WTC11 (cell line): ENCODE results near the gene CYYR1. TPM values are rescaled to one million over a fixed set of nuclear protein-coding genes. Genes with fewer than 3 reads are reported as not detected.

ENCODE experiments used
- ATAC-seq: fragments of 200-7000 bp; cut with Tn5 transposase; 2 replicates; pipeline ENCODE4 v1.10.0; 2021; ENCODE audit warnings: mild to moderate bottlenecking, moderate library complexity
- CTCF ChIA-PET: fragments of 300-600 bp; sonication (Branson Sonifier 250); formaldehyde crosslinking; loops from one replicate; lab custom pipeline; 2021; ENCODE audit warnings: antibody characterized with exemption; lab: Charles Lee
- POLR2A ChIA-PET: fragments of 350-600 bp; sonication (Branson Sonifier 250); formaldehyde crosslinking; loops from one replicate; lab custom pipeline; 2021; ENCODE audit warnings: antibody characterized with exemption; lab: Charles Lee
- DNase-seq: peaks from one replicate; pipeline ENCODE4 v3.0.0; 2021; ENCODE audit warnings: low spot score
- H3K27ac Mint-ChIP-seq: 2 replicates; pipeline ENCODE4 v1.8.0; 2021; ENCODE audit warnings: mixed read lengths
- H3K27me3 Mint-ChIP-seq: 2 replicates; pipeline ENCODE4 v1.8.0; 2021; ENCODE audit warnings: low read depth, mild to moderate bottlenecking, moderate library complexity, mixed read lengths
- H3K36me3 Mint-ChIP-seq: 2 replicates; pipeline ENCODE4 v1.8.0; 2021; ENCODE audit warnings: mixed read lengths
- H3K4me1 Mint-ChIP-seq: 2 replicates; pipeline ENCODE4 v1.8.0; 2022; ENCODE audit warnings: mixed read lengths
- H3K4me3 Mint-ChIP-seq: 2 replicates; pipeline ENCODE4 v1.8.0; 2021; ENCODE audit warnings: mild to moderate bottlenecking, moderate library complexity, mixed read lengths
- H3K9me3 Mint-ChIP-seq: 2 replicates; pipeline ENCODE4 v1.8.0; 2021; ENCODE audit warnings: mixed read lengths
- EMX1 ChIP-seq: fragments of 250-450 bp; sonication (Bioruptor Pico); IDR thresholded peaks from 2 replicates; pipeline ENCODE4 v1.8.0; 2021; ENCODE audit warnings: mild to moderate bottlenecking
- GRHL2 ChIP-seq: fragments of 250-450 bp; sonication (Bioruptor Pico); IDR thresholded peaks from 2 replicates; pipeline ENCODE4 v1.8.0; 2022; ENCODE audit warnings: mild to moderate bottlenecking, moderate library complexity; ENCODE audit not compliant: insufficient replicate concordance, severe bottlenecking
- KAT7 ChIP-seq: sonication (generic); formaldehyde crosslinking; IDR thresholded peaks from 2 replicates; pipeline ENCODE4 v1.8.1; 2023; ENCODE audit warnings: missing genetic modification reagents, mild to moderate bottlenecking, borderline replicate concordance
- NFATC4 ChIP-seq: fragments of 250-450 bp; sonication (Bioruptor Pico); IDR thresholded peaks from 2 replicates; pipeline ENCODE4 v1.9.0; 2021; ENCODE audit warnings: mild to moderate bottlenecking
- NR3C1 ChIP-seq: sonication (generic); formaldehyde crosslinking; conservative IDR thresholded peaks from 2 replicates; pipeline ENCODE4 v1.8.1; 2023; ENCODE audit warnings: low read depth, mild to moderate bottlenecking, missing genetic modification reagents
- SOX15 ChIP-seq: fragments of 250-450 bp; sonication (Bioruptor Pico); IDR thresholded peaks from 2 replicates; pipeline ENCODE4 v1.9.0; 2021; ENCODE audit warnings: mild to moderate bottlenecking
- ZNF263 ChIP-seq: sonication (generic); formaldehyde crosslinking; IDR thresholded peaks from 2 replicates; pipeline ENCODE4 v1.8.1; 2022; ENCODE audit warnings: low read depth, mild to moderate bottlenecking, moderate library complexity, missing genetic modification reagents
- total RNA-seq: library from RNA; stranded (reverse); gene quantifications from 3 replicates; pipeline ENCODE4 v1.2.3, GENCODE V29; 2021
- TF ChIP-seq, protein P1 (sequence below): sonication (generic); formaldehyde crosslinking; IDR thresholded peaks from 2 replicates; pipeline ENCODE4 v1.8.1; 2023; ENCODE audit warnings: mild to moderate bottlenecking, missing genetic modification reagents, borderline replicate concordance
- TF ChIP-seq, protein P2 (sequence below): sonication (generic); formaldehyde crosslinking; conservative IDR thresholded peaks from 2 replicates; pipeline ENCODE4 v1.8.1; 2023; ENCODE audit warnings: mild to moderate bottlenecking, low read depth, missing genetic modification reagents, moderate library complexity
- TF ChIP-seq, protein P3 (sequence below): fragments of 250-450 bp; sonication (Bioruptor Pico); IDR thresholded peaks from 2 replicates; pipeline ENCODE4 v1.9.0; 2021; ENCODE audit warnings: mild to moderate bottlenecking, borderline replicate concordance
- TF ChIP-seq, protein P4 (sequence below): sonication (generic); formaldehyde crosslinking; IDR thresholded peaks from 2 replicates; pipeline ENCODE4 v1.8.0; 2023; ENCODE audit warnings: missing genetic modification reagents, mild to moderate bottlenecking, borderline replicate concordance
- TF ChIP-seq, protein P5 (sequence below): fragments of 250-450 bp; sonication (Bioruptor Pico); conservative IDR thresholded peaks from 2 replicates; pipeline ENCODE4 v1.9.0; 2021; ENCODE audit warnings: mild to moderate bottlenecking

Gene CYYR1
- total RNA-seq, 1 experiment from 2014 or later: 29.3 TPM

DNA sequence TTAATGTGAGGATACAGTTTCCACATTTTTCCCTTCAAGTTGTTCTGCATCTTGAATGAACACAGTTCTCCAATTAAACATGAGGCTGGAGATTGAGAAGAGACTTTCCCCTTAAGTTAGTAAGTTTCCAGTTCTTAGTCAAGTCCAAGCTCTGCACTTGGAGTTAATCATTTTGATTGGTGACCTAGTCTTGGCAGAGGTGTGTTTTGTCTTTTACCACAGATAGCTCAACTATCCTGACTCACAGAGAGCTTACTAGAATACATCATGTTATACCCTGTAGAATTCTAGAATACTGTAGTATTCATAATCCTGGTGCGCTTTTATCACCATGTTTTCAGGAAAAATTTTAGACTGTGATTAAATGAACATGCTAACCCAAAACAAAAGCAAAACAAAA, 129.2 kb downstream of the CYYR1 start (continued):
- TF ChIP-seq, protein P1, sequence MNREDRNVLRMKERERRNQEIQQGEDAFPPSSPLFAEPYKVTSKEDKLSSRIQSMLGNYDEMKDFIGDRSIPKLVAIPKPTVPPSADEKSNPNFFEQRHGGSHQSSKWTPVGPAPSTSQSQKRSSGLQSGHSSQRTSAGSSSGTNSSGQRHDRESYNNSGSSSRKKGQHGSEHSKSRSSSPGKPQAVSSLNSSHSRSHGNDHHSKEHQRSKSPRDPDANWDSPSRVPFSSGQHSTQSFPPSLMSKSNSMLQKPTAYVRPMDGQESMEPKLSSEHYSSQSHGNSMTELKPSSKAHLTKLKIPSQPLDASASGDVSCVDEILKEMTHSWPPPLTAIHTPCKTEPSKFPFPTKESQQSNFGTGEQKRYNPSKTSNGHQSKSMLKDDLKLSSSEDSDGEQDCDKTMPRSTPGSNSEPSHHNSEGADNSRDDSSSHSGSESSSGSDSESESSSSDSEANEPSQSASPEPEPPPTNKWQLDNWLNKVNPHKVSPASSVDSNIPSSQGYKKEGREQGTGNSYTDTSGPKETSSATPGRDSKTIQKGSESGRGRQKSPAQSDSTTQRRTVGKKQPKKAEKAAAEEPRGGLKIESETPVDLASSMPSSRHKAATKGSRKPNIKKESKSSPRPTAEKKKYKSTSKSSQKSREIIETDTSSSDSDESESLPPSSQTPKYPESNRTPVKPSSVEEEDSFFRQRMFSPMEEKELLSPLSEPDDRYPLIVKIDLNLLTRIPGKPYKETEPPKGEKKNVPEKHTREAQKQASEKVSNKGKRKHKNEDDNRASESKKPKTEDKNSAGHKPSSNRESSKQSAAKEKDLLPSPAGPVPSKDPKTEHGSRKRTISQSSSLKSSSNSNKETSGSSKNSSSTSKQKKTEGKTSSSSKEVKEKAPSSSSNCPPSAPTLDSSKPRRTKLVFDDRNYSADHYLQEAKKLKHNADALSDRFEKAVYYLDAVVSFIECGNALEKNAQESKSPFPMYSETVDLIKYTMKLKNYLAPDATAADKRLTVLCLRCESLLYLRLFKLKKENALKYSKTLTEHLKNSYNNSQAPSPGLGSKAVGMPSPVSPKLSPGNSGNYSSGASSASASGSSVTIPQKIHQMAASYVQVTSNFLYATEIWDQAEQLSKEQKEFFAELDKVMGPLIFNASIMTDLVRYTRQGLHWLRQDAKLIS (CRISPR knock-in tag): no peak

DNA sequence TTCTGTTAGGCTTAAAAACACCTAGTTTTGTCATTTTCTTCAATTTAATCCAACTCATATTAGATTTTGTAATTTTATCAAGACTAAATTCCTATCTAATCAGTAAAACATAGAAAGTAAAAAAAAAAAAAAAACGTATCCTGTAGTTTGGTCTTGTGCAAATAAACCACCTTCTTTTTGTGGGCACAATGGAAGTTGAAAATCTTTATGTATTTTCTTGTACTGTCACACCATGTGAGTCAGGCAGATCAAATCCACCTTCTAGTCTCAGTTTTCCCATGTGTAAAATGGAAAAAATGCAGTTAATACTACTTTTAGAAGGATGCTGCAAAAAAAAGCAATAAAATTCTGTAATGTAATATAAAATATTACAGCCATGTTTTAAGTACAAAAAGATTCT, 129.8 kb downstream of the CYYR1 start:
- Mint-ChIP-seq H3K4me3 (no peak overlapping the region), H3K4me1 (peaks cover 8% of the 10 kb centered on the region), H3K9me3 (peaks cover 30% of the 10 kb centered on the region), H3K27me3 (no peaks in the 10 kb centered on the region; the same call in 1 of the 2 replicates), H3K27ac (no peak overlapping the region), H3K36me3 (peaks cover 15% of the 10 kb centered on the region)
- ChIA-PET CTCF (no interaction called here), POLR2A (no interaction called here)
- ATAC-seq: no peak
- TF ChIP-seq SOX15 (CRISPR knock-in tag) (no peak), KAT7 (CRISPR knock-in tag) (no peak), GRHL2 (CRISPR knock-in tag) (no peak), EMX1 (no peak), ZNF263 (CRISPR knock-in tag) (no peak), NR3C1 (CRISPR knock-in tag) (no peak), NFATC4 (CRISPR knock-in tag) (no peak)
- TF ChIP-seq, protein P2, sequence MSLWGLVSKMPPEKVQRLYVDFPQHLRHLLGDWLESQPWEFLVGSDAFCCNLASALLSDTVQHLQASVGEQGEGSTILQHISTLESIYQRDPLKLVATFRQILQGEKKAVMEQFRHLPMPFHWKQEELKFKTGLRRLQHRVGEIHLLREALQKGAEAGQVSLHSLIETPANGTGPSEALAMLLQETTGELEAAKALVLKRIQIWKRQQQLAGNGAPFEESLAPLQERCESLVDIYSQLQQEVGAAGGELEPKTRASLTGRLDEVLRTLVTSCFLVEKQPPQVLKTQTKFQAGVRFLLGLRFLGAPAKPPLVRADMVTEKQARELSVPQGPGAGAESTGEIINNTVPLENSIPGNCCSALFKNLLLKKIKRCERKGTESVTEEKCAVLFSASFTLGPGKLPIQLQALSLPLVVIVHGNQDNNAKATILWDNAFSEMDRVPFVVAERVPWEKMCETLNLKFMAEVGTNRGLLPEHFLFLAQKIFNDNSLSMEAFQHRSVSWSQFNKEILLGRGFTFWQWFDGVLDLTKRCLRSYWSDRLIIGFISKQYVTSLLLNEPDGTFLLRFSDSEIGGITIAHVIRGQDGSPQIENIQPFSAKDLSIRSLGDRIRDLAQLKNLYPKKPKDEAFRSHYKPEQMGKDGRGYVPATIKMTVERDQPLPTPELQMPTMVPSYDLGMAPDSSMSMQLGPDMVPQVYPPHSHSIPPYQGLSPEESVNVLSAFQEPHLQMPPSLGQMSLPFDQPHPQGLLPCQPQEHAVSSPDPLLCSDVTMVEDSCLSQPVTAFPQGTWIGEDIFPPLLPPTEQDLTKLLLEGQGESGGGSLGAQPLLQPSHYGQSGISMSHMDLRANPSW (CRISPR knock-in tag): no peak
- TF ChIP-seq, protein P3, sequence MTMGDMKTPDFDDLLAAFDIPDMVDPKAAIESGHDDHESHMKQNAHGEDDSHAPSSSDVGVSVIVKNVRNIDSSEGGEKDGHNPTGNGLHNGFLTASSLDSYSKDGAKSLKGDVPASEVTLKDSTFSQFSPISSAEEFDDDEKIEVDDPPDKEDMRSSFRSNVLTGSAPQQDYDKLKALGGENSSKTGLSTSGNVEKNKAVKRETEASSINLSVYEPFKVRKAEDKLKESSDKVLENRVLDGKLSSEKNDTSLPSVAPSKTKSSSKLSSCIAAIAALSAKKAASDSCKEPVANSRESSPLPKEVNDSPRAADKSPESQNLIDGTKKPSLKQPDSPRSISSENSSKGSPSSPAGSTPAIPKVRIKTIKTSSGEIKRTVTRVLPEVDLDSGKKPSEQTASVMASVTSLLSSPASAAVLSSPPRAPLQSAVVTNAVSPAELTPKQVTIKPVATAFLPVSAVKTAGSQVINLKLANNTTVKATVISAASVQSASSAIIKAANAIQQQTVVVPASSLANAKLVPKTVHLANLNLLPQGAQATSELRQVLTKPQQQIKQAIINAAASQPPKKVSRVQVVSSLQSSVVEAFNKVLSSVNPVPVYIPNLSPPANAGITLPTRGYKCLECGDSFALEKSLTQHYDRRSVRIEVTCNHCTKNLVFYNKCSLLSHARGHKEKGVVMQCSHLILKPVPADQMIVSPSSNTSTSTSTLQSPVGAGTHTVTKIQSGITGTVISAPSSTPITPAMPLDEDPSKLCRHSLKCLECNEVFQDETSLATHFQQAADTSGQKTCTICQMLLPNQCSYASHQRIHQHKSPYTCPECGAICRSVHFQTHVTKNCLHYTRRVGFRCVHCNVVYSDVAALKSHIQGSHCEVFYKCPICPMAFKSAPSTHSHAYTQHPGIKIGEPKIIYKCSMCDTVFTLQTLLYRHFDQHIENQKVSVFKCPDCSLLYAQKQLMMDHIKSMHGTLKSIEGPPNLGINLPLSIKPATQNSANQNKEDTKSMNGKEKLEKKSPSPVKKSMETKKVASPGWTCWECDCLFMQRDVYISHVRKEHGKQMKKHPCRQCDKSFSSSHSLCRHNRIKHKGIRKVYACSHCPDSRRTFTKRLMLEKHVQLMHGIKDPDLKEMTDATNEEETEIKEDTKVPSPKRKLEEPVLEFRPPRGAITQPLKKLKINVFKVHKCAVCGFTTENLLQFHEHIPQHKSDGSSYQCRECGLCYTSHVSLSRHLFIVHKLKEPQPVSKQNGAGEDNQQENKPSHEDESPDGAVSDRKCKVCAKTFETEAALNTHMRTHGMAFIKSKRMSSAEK (CRISPR knock-in tag): no peak
- TF ChIP-seq, protein P4, sequence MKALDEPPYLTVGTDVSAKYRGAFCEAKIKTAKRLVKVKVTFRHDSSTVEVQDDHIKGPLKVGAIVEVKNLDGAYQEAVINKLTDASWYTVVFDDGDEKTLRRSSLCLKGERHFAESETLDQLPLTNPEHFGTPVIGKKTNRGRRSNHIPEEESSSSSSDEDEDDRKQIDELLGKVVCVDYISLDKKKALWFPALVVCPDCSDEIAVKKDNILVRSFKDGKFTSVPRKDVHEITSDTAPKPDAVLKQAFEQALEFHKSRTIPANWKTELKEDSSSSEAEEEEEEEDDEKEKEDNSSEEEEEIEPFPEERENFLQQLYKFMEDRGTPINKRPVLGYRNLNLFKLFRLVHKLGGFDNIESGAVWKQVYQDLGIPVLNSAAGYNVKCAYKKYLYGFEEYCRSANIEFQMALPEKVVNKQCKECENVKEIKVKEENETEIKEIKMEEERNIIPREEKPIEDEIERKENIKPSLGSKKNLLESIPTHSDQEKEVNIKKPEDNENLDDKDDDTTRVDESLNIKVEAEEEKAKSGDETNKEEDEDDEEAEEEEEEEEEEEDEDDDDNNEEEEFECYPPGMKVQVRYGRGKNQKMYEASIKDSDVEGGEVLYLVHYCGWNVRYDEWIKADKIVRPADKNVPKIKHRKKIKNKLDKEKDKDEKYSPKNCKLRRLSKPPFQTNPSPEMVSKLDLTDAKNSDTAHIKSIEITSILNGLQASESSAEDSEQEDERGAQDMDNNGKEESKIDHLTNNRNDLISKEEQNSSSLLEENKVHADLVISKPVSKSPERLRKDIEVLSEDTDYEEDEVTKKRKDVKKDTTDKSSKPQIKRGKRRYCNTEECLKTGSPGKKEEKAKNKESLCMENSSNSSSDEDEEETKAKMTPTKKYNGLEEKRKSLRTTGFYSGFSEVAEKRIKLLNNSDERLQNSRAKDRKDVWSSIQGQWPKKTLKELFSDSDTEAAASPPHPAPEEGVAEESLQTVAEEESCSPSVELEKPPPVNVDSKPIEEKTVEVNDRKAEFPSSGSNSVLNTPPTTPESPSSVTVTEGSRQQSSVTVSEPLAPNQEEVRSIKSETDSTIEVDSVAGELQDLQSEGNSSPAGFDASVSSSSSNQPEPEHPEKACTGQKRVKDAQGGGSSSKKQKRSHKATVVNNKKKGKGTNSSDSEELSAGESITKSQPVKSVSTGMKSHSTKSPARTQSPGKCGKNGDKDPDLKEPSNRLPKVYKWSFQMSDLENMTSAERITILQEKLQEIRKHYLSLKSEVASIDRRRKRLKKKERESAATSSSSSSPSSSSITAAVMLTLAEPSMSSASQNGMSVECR: no peak
- TF ChIP-seq, protein P5, sequence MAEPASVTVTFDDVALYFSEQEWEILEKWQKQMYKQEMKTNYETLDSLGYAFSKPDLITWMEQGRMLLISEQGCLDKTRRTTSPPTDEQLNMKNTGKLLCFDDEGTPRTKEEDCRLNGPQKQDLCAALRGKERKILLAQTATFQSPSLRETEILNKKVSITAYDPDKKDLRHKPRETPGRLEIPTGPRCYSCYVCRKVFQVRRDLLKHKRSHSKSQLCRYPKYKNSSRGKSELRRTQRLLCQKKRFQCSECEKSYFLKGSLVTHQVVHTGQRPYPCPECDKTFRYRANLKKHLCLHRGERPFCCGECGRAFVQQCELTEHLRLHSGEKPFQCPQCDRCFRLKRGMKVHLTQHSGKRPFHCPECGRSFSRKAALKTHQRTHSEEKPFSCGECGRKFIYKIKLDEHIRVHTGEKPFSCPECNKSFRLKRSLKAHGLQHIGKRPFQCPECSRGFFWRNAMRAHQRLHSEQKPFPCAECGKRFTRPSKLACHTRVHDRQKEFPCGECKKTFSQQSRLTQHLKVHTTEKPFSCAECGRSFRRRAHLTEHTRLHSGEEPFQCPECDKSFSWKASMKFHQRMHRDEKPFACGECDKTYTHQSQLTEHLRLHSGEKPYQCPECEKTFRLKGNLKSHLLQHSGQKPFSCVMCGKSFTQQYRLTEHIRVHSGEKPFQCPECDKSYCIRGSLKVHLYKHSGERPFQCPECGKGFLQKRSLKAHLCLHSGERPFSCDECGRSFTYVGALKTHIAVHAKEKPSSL: no peak
- no peak for DNase-seq
